LoVo (cell line): ENCODE data around the gene SFI1.
"Not testable (repeated sequence)": the region's sequence is repeated elsewhere in the genome, so short reads cannot be mapped to it uniquely, and the experiment has no call there.

Experiments used
- DNase-seq: peaks from one replicate; pipeline ENCODE4 v3.0.0-alpha.2; 2016; ENCODE audit warnings: low spot score

Gene SFI1

DNA sequence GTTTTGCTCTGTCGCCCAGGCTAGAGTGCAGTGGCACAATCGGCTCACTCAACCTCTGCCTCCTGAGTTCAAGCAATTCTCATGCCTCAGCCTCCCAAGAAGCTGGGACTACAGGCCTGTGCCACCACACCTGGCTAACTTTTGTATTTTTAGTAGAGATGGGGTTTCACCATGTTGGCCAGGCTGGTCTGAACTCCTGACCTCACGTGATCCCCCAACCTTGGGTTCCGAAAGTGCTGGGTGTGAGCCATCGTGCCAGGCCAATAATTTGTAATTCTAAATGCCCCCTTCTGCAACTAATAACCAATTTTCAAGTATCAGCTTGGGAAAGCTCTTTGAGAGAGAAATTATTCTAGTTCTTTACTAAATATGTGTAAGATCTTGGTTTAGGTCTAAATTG is 3.0 kb upstream of the SFI1 start:
- DNase-seq = not testable (repeated sequence)

DNA sequence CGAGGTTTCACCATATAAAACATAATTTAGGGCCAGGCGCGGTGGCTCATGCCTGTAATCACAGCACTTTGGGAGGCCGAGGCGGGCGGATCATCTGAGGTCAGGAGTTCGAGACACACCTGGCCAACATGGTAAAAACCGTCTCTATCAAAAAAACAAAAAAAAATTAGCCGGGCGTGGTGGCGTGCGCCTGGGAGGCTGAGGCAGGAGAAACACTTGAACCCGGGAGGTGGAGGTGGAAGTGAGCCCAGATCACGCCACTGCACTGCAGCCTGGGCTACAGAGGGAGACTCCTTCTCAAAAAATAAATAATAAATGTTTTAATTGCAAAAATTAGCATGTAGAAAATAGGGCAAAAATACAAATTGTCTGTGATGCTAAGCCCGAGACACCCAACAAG is 993 bp upstream of the SFI1 start:
- DNase-seq = no peak

DNA sequence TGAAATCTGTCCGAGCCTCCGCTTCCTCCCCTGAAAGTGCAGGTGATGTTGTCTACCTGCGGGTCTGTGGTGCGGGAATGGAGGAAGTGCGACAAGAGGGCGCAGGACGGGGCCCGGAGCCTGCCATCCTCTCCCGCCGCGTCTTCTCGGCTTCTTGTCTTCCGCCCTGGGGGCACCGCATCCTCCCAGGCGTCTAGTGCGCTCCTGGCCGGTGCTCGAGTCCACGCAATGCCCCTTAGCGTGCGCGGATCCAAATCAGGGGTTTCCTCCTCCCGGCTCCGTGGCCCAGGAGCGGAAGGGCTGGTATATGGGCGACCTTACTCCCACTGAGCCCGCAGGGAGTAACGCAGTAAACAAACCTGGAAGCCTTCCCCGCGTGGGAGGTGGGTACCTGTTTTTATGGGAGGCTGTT is 405 bp downstream of the SFI1 start:
- DNase-seq = peak; percentile 15

DNA sequence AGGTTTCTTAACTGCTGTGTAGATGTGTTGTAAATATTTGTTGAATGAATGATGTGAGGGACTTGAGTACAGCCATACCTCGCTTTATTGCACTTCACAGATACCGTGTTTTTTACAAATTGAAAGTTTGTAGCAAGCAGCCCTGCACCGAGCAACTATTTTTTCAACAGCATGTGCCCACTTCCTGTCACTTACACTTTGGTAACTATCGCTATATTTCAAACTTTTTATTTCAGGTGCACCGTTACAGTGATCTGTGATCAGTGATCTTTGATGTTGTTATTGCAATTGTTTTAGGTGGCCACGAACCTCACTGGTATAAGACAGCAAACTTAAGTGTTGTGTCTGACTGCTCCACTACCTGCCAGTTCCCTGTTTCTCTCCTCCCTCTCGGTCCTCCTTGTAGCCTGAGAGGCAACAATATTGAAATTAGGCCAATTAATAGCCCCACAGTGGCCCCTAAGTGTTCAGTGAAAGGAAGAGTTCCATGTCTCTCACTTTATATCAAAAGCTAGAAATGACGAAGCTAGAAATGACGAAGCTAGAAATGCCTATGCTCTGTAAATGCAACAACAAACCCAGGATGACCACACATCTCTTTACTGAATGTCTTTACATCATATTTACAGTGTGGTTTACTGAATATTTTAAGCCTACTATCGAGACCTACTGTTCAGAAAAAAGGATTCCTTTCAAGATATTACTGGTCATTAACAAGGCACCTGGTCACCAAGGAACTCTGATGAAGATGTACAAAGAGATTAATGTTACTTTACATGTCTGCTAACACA is 1.0 kb downstream of the SFI1 start:
- DNase-seq = no peak

DNA sequence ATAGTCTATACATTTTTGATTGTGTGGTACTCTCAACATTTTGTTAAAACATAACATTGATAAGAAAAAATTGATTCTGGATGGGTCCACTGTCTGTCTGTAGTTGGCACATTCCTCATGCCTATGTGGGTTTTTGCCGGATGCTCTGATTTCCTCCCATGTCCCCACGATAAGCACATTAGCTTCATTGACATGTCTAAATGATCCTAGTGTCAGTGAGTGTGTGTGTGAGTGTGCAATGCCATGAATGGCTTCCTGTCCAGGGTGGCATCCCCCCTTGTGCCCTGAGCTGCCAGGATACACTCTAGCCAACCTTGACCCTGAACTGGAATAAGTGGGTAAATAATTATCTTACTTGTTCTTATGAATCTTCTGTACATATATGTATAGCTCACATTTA is 5.4 kb downstream of the SFI1 start:
- no peak for DNase-seq

DNA sequence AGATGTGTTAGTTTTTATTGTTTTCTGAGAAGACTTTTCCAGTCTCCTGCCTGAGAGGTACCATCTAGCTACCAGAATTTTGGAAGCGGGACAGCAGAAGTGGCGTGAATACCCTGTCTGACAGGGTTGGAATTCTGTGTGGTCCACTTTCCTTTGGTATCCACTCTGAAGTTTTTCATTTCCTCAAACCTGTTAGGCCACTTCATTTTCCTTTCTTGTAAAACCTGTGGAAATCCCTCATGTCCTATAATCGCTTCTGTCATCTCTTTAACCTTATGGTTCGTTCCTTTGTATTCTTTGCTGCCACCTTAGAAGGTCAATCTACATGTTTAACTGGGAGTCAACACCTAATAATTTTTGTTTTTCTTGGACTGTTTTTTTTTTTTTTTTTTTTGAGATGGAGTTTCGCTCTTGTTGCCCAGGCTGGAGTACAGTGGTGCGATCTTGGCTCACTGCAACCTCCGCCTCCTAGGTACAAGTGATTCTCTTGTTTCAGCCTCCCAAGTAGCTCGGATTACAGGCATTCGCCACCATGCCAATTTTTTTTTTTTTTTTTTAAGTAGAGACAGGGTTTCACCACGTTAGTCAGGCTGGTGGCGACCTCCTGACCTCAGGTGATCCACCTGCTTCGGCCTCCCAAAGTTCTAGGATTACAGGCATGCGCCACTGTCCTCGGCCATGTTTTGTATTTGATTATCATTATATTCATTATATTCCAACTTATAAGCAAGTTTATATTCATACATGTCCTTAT is 7.1 kb downstream of the SFI1 start:
- no peak for DNase-seq

DNA sequence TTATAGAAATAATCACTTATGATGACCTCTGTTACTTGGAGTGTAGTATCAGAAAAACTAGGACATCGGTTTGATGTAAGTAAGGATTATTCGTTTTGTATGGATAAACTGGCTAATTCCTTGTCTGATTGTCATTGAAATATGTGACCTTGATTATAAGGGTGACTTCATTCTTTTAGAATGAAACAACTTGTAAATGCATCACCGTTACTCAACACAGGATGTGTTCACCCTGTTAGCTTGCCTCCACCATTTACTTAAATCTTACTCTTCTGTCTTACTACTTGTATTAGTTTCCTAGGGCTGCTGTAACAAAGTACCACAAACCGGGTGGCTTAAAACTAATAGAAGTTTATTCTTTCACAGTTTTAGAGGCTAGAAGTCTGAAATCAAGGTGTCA is 7.9 kb downstream of the SFI1 start:
- no peak for DNase-seq

DNA sequence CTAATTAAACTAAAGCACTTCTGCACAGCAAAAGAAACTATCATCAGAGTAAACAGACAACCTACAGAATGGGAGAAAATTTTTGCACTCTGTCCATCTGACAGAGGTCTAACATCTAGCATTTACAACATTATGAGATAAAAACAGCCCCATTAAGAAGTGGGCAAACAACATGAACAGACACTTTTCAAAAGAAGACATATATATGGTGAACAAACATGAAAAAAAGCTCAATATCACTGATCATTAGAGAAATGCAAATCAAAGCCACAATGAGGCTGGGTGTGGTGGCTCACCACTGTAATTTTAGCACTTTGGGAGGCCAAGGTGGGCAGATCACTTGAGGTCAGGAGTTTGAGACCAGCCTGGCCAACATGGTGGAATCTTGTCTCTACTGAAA is 11.2 kb downstream of the SFI1 start:
- not testable (repeated sequence) for DNase-seq

DNA sequence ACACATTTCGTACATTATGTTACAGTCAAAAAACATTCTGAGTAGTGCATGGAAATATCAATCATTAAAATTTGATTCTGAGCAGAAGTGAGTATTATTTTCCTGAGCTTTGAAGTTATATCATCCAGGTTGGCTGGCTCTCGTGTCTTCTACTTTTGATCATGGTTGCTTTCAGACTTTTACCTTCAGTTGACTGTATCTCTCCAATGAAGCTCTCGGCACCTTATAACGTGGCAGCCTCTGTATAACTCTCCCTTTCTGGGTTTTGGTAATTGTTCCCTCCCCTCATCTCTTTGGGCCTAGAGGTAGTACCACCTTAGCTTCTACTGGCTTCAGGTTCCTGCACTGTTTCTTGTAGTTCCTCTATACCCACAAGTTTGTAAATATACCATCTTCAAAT is 12.2 kb downstream of the SFI1 start:
- DNase-seq = no peak

DNA sequence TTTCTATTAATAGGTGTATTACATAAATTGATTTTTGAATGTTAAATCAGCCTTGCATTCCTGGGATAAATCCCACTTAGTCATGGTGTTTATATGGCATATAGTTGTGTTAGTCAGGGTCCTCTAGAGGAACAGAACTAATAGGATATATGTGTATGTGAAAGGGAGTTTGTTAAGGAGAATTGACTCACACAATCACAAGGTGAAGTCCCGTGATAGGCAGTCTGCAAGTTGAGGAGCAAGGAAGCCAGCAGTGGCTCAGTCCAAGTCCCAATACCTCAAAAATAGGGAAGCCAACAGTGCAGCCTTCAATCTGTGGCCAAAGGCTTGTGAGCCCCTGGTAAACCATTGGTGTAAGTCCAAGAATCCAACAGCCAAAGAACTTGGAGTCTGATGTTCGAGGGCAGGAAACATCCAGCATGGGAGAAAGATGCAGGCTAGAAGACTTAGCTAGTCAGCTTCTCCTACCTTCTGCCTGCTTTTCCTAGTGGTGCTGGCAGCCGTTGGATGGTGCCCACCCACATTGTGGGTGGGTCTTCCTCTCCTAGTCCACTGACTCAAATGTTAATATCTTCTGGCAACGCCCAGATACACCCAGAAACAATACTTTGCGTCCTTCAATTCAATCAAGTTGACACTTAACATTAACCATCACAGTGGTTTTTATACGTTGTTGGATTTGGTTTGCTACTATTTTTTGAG is 12.9 kb downstream of the SFI1 start:
- no peak for DNase-seq

DNA sequence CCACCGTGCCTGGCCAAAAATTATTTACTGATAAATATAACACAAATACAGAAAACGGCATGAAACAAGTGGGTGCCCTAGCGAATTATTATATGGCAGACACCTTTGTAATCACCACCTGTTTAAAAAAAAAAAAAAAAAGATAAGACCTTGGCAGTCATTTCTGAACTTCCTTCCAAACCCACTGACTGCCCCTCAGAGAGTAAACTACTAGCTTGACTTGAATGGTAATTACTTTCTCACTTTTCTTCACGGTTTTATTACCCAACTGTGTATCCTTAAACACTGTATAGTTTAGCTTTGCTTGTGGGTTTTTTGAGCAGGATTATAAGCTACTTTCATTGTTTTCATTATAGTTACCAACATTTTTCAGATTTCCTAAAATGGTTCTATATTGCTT is 23.7 kb downstream of the SFI1 start:
- DNase-seq = no peak

DNA sequence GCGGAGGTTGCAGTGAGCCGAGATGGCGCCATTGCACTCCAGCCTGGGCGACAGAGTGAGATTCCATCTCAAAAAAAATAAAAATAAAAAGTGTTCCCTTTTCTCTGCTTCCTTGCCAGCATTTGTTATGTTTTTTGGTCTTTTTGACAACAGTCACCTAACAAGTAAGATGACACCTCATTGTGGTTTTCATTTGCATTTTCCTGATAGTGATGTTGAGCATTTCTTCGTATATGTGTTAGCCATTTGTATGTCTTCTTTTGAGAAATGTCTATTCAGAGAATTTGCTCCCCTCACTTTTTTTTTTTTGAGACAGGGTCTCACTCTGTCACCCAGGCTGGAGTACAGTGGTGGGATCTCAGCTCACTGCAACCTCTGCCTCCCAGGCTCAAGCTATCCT is 27.8 kb downstream of the SFI1 start:
- DNase-seq = not testable (repeated sequence)

DNA sequence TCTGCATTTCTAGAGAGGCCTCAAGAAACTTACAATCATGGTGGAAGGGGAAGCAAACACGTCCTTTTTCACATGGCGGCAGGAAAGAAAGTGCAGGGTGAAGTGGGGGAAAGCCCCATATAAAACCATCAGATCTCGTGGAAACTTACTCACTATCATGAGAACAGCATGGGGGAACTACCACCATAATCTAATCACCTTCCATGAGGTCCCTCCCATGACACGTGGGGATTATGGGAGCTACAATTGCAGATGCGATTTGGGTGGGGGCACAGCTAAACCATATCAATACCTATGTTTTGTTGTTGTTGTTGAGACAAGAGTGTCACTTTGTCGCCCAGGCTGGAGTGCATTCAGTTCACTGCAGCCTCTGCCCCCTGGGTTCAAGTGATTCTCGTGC is 29.9 kb downstream of the SFI1 start:
- DNase-seq = no peak

DNA sequence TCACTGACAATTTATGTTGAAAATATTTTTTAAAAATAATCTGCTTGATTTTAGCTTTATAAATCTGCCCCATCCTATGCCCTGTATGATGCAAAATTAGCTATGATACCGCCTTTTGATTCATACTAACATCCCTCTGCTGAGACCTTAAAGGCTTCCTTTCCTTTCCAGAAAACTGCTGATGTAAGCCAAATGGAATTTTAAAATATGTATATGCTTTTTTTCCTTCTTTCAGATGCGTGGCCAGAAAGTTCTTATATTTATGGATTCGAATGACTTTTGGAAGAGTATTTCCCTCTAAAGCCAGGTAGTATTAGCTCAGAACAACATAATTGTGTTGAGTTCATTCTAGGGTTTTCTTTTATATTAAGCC is 34.5 kb downstream of the SFI1 start:
- DNase-seq = no peak

DNA sequence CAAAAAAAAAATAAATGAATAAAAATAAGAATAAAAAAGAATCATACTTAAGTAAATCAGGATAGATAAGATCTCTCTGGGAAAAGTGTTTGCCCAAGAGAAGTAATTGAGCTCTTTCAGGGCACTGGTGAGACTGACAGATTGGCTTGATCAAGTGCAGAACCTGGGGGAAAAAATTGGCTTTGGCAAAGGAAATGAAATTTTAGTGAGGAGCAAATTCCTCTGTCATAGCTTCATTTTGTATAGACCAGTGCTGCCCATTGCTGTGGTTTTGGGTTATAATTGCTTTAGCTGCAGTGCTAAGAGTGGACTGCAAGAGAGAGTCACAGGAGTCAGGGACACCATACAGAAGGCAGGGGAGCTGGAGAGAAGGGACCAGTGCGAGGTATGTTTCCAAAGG is 35.7 kb downstream of the SFI1 start:
- DNase-seq = no peak

DNA sequence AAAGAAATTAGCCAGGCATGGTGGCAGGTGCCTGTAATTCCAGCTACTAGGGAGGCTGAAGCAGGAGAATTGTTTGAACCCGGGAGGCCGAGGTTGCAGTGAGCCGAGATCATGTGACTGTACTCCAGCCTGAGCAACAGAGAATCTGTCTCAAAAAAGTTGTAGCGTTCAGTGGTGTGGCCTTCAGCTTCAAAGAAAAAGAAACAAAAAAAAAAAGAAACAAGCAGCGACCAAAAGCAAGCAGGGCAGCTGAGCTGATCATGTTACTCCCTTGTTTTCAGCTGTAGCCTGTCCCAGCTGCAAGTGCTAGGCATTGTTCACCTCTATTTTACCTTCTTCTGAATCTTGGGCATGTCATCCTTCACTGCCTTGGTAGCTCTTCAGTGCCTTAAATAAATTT is 37.0 kb downstream of the SFI1 start:
- no peak for DNase-seq

DNA sequence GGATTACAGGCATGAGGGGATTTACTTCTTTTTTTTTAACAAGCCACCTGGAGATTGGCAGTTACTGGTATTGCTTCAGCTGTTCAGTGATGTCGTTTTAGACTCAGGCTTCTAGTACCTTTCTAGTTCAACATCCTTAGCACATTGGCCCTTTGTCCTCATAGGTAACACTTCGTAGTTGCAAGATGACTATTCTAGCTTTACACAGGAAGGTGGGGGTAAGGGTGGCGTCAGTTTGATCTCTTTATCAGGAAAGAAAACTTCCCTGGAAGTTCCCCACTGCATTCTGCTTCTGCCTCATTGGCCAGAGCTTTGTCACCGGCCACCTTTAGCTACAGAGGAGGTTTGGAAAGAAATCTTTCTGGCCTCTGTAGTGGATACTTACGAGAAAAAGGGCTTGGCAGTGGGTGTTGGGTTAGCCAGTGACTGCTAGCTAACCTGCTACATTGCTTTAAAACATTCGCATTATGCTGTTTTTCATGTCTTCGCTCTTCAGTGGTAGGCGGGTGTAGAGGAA is 40.7 kb downstream of the SFI1 start:
- no peak for DNase-seq

DNA sequence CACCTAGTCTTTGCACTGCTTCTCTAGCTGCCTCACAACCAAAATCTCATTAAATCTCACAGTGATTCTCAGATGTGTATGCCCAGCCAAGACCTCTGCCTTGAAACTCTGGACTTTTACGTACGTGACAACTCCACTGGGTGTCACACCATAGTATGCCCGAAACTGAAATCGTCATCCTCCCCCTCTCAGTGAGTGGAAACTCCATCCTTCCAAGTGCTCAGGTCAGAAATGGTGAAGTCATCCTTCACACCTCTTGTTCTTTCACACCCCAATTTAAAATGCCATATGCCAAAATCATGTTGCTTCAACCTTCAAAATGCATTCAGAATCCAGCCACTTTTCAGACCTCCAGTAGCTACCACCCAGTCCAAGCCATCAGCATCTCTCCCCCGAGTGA is 42.5 kb downstream of the SFI1 start:
- DNase-seq = no peak

DNA sequence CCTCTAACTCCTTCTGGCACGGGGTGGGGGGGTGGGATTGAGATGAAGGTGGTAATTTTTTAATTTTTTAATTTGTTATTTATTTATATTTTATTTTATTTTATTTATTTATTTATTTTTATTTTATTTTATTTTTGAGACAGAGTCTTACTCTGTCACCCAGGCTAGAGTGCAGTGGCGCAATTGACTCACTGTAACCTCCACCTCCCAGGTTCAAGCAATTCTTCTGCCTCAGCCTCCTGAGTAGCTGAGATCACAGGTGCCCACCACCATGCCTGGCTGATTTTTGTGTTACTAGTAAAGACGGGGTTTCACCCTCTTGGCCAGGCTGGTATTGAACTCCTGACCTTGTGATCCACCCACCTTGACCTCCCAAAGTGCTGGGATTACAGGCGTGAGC is 43.8 kb downstream of the SFI1 start:
- DNase-seq = not testable (repeated sequence)

DNA sequence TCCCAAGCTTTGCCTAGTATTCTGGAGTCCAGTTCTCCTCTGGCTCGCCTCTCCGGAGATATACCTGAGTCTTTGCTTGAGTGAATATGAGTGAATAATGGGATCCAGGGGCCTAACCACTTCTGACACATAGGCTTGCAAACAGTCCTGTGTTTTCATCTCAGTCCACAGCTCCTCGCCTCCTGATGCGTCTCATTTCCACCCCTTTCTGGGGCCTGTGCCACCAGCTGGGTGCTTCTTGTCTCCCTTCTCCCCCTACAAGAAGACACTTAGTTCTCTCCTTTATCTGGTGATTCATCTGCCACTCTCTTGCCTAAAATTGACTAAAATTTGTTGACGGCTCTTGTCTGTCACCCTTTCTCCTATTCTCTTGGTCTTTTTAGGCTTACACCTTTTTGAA is 44.6 kb downstream of the SFI1 start:
- no peak for DNase-seq

DNA sequence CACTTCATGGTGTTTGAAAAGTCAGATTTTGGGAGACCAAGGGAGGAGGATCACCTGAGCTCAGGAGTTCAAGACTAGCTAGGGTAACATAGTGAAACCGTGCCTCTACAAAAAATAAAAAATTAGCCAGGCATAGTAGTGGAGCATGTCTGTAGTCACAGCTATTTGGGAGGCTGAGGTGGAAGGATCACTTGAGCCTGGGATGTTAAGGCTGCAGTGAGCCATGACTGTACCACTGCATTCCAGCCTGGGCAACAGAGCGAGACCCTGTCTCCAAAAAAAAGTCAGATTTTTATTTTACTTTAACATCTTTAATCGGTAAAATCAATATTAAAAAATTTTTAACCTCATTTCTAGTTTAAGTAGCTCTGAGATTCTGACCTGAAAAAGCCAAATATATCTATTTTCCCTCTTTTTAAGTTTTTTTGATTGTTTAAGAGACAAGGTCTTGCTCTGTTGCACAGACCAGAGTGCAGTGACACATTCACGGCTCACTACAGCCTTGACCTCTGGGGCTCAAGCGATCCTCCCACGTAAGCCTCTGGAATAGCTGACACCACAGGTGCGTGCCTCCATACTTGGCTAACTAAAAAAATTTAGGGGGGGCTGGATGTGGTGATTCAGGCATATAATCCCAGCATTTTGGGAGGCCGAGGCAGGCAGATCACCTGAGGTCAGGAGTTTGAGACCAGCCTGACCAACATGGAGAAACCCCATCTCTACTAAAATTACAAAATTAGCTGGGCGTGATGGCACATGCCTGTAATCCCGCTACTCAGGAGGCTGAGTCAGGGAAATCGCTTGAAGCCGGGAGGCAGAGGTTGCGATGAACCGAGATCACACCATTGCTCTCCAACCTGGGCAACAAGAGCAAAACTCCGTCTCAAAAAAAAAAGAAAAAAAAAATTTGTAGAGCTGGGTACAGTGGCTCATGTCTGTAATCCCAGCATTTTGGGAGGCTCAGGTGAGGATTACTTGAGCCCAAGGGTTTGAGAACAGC is 48.4 kb downstream of the SFI1 start:
- DNase-seq = no peak
